HUES48 (cell line): ENCODE measurements around the gene ZNF831.

ENCODE experiments used
- H3K27ac ChIP-seq: one replicate; pipeline ENCODE4 v1.7.0; 2013; ENCODE audit warnings: low read depth, low read length, inconsistent platforms
- H3K27me3 ChIP-seq: 2 replicates; pipeline ENCODE4 v1.6.1; 2013; ENCODE audit warnings: mild to moderate bottlenecking, low read length; ENCODE audit not compliant: control insufficient read depth, insufficient read depth
- H3K36me3 ChIP-seq: 2 replicates; pipeline ENCODE4 v1.6.1; 2013; ENCODE audit warnings: low read length; ENCODE audit not compliant: control insufficient read depth, insufficient read depth
- H3K4me1 ChIP-seq: 2 replicates; pipeline ENCODE4 v1.6.1; 2013; ENCODE audit warnings: mild to moderate bottlenecking, low read length; ENCODE audit not compliant: control insufficient read depth, insufficient read depth
- H3K4me3 ChIP-seq: 2 replicates; pipeline ENCODE4 v1.5.1; 2013; ENCODE audit warnings: mild to moderate bottlenecking, low read depth, low read length
- H3K9ac ChIP-seq: 2 replicates; pipeline ENCODE4 v1.6.1; 2013; ENCODE audit warnings: mild to moderate bottlenecking, low read depth, low read length, moderate library complexity
- H3K9me3 ChIP-seq: 2 replicates; pipeline ENCODE4 v1.6.1; 2013; ENCODE audit warnings: low read length; ENCODE audit not compliant: control insufficient read depth, insufficient read depth

ZNF831 gene

DNA sequence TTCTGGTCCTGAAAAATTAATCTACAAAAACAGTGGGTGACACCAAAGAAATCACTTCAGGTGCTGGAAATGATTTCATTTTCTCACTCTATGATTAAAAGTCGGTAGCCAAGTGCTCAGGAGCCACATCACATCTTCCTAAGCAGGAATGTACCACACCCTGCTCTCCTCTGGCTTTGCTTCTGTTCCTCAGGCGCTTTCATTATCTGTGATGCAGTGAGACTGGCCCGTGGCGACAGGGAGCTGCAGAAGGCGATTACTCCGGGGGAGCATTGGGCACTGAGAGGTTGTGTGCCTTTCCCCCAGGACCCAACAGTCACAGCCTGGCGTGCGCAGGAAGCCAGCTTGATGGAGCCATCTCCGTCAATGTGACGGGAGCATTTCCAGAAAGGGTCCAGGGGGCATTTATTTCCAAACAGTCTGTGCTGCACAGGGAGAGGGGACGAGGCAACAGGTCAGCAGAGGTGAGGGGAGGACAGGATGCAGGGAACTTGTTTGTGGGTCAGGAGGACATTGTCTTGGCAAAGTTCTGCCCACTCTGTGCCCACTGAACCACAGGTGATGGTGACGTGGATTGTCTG lies 5.6 kb upstream of the ZNF831 start:
- Histone ChIP-seq H3K27me3 (no peaks in the 10 kb centered on the region), H3K27ac (no peak overlapping the region), H3K36me3 (no peaks in the 10 kb centered on the region)

DNA sequence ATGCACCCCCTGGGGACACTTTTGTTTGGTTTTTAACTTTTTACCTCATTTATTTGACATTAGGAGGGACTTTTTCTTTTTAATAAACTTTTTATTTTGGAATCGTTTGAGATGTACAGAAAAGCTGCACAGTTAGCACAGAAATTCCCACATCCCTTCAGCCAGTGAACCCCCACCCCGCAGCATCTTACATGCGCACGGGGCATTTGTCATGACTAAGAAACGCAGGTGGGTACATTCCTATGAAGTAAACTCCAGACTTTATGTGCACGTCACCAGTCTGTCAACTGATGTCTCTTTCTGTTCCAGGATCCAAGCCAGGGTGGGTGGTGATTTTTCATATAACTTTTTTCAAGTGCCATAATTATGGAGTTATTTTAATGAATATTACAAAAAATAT lies 4.9 kb upstream of the ZNF831 start:
- Histone ChIP-seq H3K27me3 (no peaks in the 10 kb centered on the region), H3K4me3 (no peak overlapping the region), H3K27ac (no peak overlapping the region), H3K9ac (no peak overlapping the region), H3K9me3 (no peaks in the 10 kb centered on the region), H3K4me1 (0 out of 2 replicates have a peak, but pooled peaks cover 3% of the 10 kb centered on the region), H3K36me3 (no peaks in the 10 kb centered on the region)

More for the DNA sequence above, 5.6 kb upstream of the ZNF831 start:
- Histone ChIP-seq H3K9me3 (no peaks in the 10 kb centered on the region), H3K4me1 (0 out of 2 replicates have a peak, but pooled peaks cover 3% of the 10 kb centered on the region), H3K9ac (no peak overlapping the region), H3K4me3 (no peak overlapping the region)

DNA sequence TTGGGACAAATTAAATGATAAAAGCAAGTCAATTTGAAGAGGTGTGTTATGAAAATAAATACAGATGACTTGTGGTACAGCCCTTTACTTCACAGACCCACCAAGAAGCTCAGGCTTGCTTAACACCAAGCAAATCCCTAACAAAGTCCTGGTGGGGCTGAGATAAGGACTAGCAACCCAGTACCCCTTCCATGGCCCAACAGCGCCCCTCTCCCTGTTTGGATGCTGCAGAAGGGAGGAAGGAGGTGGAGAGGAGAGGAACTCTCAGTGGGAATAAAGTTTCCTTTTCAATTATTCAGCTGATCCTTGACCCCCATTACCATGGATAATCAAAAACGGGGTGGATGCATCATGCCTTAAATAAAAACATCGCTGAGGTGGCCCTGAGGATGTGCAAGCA lies 4.5 kb upstream of the ZNF831 start:
- no peaks in the 10 kb centered on the region for H3K27me3 ChIP-seq
- H3K4me3 ChIP-seq = no peak overlapping the region
- no peaks in the 10 kb centered on the region for H3K36me3 ChIP-seq
- no peak overlapping the region for H3K9ac ChIP-seq
- H3K9me3 ChIP-seq = no peaks in the 10 kb centered on the region
- H3K27ac ChIP-seq = no peak overlapping the region
- H3K4me1 ChIP-seq = 0 out of 2 replicates have a peak, but pooled peaks cover 3% of the 10 kb centered on the region

DNA sequence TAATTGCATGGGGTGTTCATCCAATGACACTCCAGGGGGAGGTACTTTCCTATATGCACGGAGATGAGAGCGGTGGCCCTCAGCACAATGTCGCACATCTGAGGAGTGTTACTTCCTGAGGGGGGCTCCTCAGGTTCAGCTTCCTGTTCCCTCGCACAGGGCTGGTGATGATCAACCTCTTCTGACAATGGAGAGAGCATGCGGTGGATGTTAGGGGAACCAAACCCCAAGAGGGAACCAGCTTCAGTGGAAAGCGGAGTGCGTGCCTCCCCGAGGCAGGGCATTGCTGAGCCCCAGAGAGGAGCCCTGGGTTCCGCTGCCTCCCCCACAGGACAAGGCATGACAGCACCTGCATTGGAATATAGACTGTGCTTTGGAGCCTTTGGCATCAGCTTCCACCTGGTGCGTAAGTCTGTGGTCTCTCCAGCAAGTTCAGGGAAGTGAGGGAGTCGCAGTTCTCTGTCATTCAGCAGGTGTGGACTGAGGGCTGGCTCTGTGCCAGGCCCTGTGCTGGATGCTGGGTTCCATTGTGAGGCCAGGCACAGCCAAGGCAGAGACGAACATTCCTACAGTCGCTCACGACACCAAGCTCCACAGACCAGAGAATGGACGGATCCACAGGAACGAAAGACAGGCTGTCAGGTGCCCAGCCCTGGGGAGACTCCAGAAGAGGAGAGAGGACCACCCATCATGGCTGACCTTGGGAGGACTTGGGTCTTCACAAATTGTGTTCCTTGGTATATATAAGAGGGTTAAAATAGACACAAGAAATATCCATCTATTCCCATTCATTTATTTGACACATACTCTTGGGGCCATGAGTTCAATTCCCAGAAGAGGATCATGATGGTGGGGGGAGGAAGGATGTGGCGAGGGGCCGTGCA lies 3.9 kb upstream of the ZNF831 start:
- H3K27me3 ChIP-seq = no peaks in the 10 kb centered on the region
- H3K9ac ChIP-seq = no peak overlapping the region

DNA sequence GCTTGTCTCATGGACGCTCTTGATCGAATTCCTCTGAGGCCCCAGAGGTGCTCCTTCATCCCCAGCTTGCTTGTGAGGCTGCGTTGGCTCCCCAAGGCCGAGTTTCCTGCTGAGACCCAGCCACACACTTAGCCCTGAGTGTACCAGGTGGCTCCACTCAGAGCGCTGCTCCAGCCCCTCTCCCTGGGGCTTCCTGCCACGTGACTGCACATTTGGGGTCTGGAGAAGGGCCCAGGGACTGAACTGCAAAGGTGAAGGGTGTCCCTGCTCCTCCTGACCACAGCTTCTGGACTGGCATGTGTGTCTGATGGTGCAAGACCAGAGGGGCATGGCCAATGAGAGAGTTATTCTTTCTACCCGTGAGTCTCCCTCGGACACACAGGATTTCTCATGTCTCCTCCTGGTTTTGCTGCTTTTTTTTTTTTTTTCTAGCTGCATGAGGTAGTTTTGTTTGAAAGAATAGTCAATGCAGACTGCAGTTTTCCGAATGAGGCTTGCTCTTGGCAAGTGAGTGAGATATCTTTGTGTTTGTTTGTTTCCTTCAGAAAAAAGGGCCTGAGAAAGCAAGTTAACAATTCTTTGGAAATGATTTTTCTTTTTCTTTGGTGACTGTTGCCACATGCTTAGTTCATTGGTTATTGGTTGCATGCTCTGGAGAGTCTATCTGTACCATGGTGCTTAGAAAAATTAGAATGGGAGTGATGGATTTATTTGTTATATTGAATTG lies 3.1 kb upstream of the ZNF831 start:
- Histone ChIP-seq H3K4me3 (no peak overlapping the region), H3K4me1 (0 out of 2 replicates have a peak, but pooled peaks cover 3% of the 10 kb centered on the region), H3K36me3 (no peaks in the 10 kb centered on the region), H3K9ac (no peak overlapping the region), H3K9me3 (no peaks in the 10 kb centered on the region), H3K27ac (no peak overlapping the region), H3K27me3 (no peaks in the 10 kb centered on the region)

More for the DNA sequence above, 3.9 kb upstream of the ZNF831 start:
- H3K36me3 ChIP-seq = no peaks in the 10 kb centered on the region
- no peak overlapping the region for H3K4me3 ChIP-seq
- H3K27ac ChIP-seq = no peak overlapping the region
- H3K4me1 ChIP-seq = 0 out of 2 replicates have a peak, but pooled peaks cover 3% of the 10 kb centered on the region
- no peaks in the 10 kb centered on the region for H3K9me3 ChIP-seq

DNA sequence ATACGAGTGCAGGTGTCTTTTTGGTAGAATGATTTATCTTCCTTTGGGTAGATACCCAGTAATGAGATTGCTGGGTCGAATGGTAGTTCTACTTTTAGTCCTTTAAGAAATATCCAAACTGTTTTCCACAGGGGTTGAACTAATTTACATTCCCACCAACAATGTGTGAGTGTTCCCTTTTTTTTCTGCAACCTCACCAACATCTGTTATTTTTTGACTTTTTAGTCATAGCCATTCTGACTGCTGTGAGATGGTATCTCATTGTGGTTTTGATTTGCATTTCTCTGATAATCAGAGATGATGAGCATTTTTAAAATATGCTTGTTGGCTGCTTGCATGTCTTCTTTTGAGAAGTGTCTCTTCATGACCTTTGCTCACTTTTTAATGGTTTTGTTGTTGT lies 1.9 kb upstream of the ZNF831 start:
- Histone ChIP-seq H3K27ac (no peak overlapping the region), H3K9me3 (no peaks in the 10 kb centered on the region), H3K27me3 (no peaks in the 10 kb centered on the region), H3K4me3 (no peak overlapping the region), H3K36me3 (no peaks in the 10 kb centered on the region), H3K9ac (no peak overlapping the region), H3K4me1 (0 out of 2 replicates have a peak, but pooled peaks cover 3% of the 10 kb centered on the region)

DNA sequence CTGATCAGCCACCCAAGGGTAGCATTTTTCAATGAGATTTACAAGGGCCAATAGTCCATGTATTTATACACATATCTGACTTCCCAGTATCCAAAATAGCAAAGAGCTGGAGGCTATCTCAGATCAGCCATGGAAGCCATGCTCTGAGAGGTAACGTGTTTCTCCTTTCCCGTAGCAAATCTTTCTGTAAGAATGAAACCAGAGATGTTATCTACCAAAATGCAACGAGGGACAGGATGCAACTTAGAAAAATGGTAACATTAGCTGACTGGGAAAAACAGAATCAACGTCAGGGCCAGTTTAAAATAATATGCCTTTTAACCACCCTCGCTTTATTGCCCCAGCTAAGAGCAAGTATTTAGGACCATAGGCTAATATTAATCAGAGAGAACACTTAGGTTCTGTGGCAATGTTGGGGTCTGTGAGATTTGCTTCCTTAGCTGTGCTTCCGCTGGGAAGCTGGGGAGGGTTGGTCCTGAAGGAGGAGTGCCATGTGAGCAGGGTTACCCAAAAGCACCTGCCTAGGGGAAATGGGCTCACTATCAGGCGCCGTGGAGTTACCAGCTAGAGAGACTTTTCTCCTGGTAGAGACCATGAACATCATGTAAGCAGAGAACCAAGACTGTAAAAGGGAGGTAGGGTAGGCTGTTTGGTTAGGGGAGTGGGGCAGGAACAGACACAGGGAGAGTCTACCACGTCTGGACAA lies 1.2 kb downstream of the ZNF831 start:
- H3K4me3 ChIP-seq = no peak overlapping the region
- no peak overlapping the region for H3K9ac ChIP-seq
- no peaks in the 10 kb centered on the region for H3K9me3 ChIP-seq
- H3K27ac ChIP-seq = no peak overlapping the region
- H3K36me3 ChIP-seq = no peaks in the 10 kb centered on the region
- no peaks in the 10 kb centered on the region for H3K27me3 ChIP-seq
- no peaks in the 10 kb centered on the region for H3K4me1 ChIP-seq

DNA sequence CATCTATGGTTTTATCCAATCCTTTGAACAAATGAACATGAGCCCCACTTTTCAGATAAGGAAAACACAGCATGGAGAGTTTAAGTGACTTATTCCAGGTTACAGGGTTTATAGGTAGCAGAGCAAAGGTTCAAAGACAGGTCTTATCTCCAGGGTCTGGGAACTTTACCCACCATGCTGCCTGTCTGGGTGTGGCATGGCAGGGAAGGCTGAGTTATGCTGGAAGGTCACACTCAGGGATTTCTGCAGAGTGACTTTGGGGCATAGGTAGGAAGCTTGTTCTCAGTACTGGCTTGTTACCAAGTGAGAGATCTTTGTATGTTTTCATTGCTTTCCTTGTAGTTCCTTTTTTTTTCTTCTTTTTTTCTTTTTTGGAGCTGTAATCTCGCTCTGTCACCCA lies 1.8 kb downstream of the ZNF831 start:
- no peak overlapping the region for H3K9ac ChIP-seq
- H3K9me3 ChIP-seq = no peaks in the 10 kb centered on the region
- H3K4me1 ChIP-seq = no peaks in the 10 kb centered on the region
- H3K4me3 ChIP-seq = no peak overlapping the region
- no peaks in the 10 kb centered on the region for H3K36me3 ChIP-seq
- no peak overlapping the region for H3K27ac ChIP-seq
- H3K27me3 ChIP-seq = no peaks in the 10 kb centered on the region

DNA sequence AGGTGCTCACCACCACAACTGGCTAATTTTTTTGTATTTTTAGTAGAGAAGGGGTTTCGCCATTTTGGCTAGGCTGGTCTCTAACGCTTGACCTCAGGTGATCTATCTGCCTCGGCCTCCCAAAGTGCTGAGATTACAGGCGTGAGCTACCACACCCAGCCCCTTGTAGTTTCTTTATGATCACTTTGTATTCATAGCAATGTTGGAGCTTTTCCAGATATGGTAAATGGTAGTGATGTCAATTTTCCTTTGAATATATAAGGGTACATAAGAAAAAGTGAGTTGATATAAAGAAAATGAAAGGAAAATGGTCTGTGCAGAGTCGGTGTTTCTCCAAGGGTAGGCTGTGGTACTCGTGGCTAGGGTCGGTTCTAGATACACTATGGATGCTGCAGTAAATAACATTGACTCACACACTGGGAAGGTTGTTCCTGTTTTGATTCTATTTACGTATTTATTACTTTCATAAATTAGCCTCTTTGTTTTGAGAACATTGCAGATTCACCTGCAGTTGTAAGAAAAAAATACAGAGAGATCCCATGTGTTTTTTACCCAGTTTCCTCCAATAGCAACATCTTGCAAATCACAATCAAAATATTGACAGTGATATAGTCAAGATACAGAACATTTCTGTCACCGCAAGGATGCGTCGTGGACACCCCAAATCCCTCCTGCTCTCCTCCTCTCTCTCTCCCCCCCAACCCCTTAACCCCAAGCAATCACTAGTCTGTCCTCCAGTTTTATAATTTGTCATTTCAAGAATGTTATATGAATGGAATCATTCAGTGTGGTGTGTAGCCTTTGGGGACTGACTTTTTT lies 2.5 kb downstream of the ZNF831 start:
- Histone ChIP-seq H3K4me1 (no peaks in the 10 kb centered on the region), H3K9me3 (no peaks in the 10 kb centered on the region), H3K4me3 (no peak overlapping the region), H3K27ac (no peak overlapping the region), H3K9ac (no peak overlapping the region), H3K27me3 (no peaks in the 10 kb centered on the region), H3K36me3 (no peaks in the 10 kb centered on the region)
